ENCODE results near the gene PLXND1.

- TF ChIP-seq CTCF (IDR thresholded peaks at IDR 0.05 in 2 of 3, conservative IDR thresholded peaks at IDR 0.05 in 1 of 3; ENCODE audit: borderline replicate concordance in 1 of 3, insufficient read depth in 1 of 3, low read depth in 2 of 3, low read length in 2 of 3) = no peak
- no peak for TF ChIP-seq CEBPB (IDR thresholded peaks at IDR 0.05; ENCODE audit: low read depth)
- no peak for TF ChIP-seq POLR2A (IDR thresholded peaks at IDR 0.05; ENCODE audit: borderline replicate concordance, extremely low read depth, insufficient read depth, insufficient read length)
- no peak for TF ChIP-seq EZH2 (IDR thresholded peaks at IDR 0.05)
- TF ChIP-seq POLR2AphosphoS5 (IDR thresholded peaks at IDR 0.05; ENCODE audit: low read depth, low read length) = no peak
- no peak for TF ChIP-seq SP1 (IDR thresholded peaks at IDR 0.05; ENCODE audit: low read depth)
- no peak for TF ChIP-seq ATF3 (IDR thresholded peaks at IDR 0.05)
- no peak for TF ChIP-seq YY1 (IDR thresholded peaks at IDR 0.05; ENCODE audit: extremely low read depth, insufficient replicate concordance, low read depth, low read length)
- no peak for TF ChIP-seq REST (IDR thresholded peaks at IDR 0.05; ENCODE audit: low read depth)
These were observed 49.5 kb downstream of the PLXND1 start for GRCh38 chr3:129556890-129557547.

Data from HCT116 (cell line).